SIG-M5 treated with dmso at 0.1 percent for 504 hours (cell line): Measurements from ENCODE around the gene IGF2.
"Not testable (repeated sequence)": the region's sequence is repeated elsewhere in the genome, so short reads cannot be mapped to it uniquely, and the experiment has no call there.

Experiments used
- DNase-seq: peaks from one replicate; lab custom pipeline; 2025; ENCODE audit not compliant: unreplicated experiment; lab: John Stamatoyannopoulos, UW

The IGF2 gene

DNA sequence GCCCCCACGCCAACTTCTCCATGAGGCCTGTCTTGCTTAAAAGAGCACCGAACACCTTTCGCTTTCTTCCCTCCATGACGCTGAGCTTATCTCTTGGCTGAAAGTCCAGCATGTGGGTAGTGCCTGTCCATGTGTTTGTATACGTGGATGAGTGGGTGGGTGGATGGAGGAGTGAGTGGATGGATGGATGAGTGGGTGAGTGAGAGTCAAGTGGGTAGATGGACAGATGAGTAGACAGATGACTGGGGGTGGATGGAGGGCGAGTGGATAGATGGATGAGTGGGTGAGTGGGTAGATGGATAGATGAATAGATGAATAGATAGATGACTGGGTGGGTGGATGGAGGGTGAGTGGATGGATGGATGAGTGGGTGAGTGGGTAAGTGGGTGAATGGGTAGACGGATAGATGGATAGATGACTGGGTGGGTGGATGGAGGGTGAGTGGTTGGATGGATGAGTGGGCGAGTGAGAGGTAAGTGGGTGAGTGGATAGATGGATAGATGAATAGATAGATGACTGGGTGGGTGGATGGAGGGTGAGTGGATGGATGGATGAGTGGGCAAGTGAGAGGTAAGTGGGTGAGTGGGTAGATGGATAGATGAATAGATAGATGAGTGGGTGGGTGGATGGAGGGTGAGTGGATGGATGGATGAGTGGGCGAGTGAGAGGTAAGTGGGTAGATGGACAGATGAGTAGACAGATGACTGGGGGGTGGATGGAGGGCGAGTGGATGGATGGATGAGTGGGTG lies 14.3 kb downstream of the IGF2 start:
- not testable (repeated sequence) for DNase-seq

DNA sequence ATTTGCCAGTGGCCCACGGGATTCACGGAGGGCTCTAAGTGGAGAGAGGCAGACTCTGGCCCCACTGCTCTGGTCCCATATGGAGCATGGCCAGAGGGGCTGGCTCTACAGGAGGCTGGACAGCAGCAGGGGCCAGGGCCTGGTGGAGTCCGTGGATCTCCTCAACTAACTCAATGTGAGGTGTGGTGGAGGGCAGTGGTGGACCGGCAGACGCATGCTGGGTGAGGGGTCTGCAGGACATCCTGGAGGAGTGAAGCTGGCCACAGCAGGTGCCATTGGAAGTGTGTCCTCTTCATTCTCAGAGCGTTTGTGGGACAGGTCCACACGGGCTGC lies 15.6 kb downstream of the IGF2 start:
- DNase-seq, result no peak

DNA sequence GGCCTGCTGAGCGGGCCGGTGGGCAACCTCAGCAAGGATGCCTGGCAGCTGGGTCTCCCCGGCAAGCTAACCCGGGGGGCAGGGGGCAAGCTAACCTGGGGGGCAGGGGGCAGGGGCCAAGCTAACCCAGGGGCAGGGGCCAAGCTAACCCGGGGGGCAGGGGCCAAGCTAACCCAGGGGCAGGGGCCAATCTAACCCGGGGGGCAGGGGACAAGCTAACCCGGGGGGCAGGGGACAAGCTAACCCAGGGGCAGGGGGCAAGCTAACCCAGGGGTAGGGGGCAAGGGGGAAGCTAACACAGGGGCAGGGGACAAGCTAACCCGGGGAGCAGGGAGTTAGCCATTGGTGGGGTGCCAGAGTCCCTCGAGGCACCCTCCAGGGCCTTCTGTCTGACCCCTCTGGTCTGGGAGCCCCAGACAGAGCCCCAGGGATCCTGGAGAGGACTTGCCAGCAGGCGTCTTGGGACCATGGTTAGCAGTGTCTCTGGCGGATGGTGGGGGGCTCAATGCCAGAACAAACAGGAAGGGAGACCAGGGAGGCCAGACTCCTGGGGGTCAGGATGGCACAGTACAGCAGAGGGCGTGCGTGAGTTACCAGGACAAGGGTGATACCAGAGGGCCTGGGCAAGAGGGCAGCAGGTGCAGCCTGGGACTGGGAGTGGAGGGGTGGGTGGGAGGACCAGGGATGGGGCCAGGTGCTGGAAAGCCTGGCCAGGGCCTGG lies 16.1 kb downstream of the IGF2 start:
- DNase-seq, result no peak

DNA sequence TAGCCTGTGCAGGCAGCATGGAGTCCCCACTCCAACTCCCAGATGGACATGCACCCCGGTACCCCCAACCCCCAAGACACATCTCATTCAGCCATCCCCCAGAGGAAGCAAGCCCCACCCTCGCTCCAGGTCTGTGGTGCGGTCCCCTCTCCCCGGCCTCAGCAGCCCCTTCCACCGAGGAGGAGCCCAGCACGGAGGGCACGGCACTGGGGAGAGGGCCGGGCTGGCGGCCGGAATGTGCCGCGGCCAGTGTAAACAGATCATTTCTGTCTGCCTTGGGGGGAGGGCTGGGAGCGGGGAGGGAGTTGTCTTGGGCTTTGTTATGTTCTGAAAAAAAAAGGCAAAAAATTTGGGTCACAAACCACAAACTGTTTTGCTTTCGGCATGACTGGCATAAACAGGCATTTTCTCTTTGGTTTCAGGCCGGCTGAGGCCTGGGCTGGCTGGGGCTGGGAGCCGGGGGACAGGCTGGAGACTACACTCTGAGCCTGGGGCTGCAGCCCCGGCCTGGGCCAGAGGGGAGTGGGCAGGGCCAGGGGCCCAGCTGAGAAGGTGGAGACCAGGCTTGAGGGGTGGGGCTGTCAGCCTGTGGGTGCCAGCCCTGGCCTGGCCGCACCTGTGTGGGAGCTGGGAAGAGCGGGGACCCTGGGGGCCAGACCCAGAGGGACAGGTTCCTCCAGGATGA lies 16.8 kb downstream of the IGF2 start:
- DNase-seq, result no peak

DNA sequence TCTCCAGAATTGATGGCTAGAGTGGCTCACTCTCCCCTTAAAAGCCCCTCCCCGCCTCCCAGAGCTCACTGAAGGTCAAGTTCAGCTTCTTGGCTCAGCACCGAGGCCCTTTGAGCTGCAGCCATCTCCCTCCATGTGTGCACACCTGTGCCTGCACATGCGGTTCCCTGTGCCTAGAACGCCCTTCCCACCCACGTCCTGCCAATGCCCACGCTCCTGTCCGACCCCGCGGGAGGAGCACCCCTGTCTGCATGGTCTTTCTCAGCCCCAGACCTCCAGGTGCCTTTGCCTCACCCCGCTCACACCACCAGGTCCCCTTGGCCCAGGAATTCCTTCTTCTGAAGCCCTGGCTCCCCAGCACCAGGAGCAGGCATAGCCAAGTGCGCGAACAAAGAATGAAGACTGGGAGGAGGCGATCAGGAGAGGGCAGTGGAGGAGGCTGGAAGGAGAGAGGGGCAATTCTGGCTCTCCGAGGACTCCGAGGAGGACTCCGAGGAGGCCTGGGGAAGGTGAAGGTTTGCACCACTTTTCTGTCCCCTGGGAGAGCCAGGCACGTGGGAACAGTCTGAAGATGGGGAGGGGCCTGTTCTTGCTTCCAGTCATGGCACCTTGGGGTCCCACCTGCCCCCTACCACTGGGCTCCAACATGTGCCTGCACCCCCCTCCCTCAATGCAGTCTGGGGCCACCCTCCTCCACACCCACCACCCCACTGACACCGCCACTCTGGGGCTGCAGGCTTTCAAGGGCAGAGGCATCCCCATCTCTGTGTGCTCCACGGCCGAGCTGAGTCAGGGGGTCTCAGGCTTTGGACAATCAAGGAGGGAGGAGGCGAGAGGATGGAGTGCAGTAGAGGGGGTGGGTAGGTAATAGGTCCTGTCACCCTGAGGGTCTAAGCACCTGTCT lies 17.7 kb downstream of the IGF2 start:
- no peak for DNase-seq

DNA sequence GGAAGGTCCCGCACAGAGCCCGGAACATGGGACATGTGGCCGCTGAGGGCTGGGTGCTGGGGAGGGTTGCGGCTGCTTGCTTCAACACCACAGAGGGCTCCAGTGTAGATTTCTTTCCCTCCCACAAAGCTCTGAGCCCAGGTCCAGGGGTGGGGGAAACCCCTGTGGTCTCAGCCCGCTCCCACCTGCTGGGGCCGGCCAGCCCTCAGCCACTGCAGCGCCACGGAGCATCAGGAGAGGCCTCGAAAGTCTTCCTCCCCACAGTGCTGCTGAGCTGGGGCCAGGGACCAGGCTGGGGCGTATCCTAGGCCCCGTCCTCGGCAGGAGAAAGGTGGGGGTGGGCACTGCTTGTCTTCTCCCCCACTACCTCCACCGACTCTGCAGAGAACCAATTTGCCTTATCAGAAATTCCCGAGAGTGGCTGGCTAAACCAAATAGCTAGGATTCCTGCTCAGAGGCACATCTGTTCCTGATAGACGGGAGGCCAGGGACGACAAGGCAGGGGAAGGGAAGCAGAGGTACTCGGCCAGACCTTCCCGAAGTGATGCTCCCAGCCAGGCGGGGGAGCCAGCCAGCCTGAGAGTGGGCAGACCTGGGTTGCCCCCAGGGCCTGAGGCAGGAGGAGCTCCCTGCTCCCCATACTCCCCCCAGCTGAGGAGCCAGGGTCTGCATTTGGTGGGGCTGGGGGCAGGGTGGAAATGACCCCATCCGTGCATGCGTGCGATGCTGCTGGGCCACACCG lies 18.7 kb downstream of the IGF2 start:
- no peak for DNase-seq

DNA sequence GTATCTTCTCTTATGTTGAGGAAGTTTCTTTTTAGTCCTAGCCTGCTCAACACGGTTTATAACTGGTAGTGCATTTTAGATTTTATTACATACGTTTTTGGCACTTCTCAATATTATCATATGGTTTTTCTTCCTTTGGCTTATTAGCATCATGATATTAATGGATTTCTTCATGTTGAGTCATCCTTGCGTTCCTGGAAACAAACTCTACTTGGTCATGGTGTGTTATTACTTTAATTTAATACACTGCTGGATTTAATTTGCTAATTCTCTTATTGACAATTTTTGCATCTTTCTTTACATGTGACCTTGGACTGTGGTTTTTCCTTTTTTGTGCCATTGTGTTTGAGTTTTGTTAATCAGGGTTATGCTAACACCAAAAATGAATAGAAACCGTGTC lies 20.5 kb downstream of the IGF2 start:
- no peak for DNase-seq

DNA sequence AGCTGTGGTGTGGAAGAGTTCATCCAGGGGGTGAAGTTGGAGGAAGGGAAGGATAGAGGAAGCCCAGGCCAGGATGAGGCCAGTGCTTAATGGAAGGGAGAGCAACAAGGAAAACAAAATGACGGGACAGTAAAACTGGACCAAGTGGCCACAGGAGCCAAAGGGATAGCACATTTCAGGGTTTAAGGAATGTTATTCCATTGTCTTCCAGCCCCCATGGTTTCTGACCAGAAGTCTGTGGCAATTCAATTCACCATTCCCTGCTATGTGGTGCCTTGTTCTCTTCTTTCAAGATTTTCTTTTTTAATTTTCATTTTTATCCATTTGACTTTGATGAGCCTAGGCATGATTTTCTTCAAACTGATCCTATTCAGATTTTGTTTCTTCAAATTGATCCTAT lies 22.5 kb downstream of the IGF2 start:
- no peak for DNase-seq

DNA sequence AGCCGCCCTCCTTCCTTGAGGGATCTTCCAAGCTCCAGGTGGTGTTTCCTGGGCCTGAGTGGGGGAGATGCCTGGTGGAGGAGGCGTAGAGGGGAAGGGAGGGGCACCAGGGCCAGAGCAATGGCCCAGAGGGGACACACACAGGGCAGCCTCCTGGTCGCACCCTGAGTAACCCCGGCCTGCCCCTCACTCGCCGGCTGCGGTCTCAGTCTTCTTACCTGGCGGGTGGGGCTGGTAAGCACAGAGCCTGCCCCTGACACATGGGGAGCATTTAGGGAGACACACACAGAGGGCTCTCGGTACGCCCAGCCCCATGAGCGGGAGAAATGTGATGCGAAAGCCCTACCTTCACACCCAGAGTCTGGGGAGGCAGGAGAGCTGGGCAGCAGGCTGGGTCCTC lies 23.9 kb downstream of the IGF2 start:
- DNase-seq, result no peak

DNA sequence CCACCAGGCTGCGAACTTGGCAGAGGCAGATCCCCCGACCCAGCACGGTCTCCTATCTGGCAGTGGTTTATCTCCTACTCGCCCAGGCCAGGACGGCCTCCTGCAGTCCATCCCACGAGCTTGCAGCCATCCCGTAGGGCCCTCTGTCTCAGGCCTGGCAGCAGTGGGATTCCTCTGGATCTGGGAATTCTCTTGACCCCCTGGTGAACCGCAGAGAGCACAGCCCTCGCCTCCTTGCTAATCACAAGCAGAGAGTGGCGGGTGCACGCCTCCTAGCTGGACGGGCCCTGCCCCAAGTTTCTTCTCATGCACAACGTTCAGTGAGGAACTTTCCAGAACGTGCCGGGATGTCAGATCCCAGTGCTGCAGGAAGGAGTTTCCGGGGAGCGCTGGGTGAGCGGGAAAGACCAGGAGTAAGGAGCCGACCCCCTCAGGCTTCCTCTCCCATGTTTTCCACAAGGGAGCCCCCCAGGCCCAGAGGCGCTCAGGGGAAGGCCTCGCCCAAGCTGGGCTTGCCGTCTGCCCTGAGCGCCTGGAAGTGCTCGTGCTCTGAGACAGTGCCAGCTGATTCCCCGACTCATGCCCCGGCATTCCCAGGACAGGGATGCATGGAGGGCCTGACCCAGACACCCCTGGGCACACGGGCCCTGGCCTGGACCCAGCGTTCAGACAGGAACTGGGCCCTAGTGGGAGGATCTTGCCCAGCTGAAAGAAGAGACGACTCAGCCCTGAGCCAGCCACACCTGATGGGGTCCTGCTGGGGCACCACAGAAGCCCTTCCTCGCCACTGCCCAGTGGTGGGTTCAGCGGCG lies 24.6 kb downstream of the IGF2 start:
- no peak for DNase-seq

DNA sequence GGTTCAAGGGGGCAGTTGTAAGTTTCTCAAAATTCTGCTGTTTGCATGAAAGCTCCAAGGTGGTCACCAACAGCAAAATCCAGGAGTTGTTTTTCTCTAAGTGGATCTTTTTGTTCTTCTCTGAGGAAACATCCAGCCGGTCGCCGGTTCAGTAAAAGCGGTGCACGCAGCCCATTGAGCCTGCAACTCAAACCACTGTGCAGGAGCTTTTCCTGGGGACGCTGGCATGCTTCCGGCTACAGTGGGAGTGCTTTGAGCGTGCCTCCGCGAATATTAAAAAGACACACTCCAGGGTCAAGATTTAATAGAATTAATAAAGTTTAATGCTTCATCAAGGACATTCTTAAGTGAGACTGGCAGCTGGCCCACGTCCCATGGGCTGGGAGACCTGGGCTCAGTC lies 25.4 kb downstream of the IGF2 start:
- no peak for DNase-seq

DNA sequence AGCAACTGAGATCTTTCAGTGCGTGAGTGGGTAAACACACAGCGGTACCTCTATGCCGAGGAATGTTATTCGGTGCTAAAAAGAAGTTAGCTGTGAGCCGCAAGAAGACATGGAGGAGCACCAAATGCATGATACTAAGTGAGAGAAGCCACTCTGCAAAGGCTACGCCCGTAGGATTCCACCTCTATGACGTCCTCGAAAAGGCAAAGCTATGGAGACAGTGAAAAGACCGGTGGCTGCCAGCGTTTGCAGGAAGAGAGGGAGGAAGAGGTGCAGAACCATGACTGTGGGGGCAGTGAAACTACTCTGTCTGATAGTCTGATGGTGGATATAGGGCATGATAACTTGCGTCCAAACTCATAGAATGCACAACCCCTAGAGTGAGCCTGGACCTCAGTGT lies 28.7 kb downstream of the IGF2 start:
- no peak for DNase-seq

DNA sequence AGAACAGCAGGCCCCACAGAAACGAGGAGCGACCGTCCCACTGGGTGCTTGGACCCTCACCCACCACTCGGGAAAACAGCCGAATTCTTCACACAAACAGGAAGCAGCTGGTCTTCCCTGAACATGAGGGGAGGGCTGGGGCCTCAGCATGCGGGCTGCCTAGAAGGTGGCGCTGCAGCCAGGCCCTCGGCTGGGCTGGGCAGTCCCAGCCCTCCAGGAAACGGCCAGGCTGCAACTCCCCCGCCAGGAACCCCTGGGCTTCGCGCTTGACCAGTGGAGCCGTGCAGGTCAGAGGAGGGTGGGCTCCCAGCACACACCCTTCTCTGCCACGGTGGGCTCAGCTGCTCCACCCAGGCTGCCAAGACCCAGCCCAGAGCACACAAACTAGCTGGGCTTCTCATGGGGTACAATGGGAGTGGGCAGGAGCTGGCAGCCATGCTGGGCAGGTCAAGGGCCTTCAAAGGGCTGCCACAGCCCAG lies 29.6 kb downstream of the IGF2 start:
- no peak for DNase-seq

DNA sequence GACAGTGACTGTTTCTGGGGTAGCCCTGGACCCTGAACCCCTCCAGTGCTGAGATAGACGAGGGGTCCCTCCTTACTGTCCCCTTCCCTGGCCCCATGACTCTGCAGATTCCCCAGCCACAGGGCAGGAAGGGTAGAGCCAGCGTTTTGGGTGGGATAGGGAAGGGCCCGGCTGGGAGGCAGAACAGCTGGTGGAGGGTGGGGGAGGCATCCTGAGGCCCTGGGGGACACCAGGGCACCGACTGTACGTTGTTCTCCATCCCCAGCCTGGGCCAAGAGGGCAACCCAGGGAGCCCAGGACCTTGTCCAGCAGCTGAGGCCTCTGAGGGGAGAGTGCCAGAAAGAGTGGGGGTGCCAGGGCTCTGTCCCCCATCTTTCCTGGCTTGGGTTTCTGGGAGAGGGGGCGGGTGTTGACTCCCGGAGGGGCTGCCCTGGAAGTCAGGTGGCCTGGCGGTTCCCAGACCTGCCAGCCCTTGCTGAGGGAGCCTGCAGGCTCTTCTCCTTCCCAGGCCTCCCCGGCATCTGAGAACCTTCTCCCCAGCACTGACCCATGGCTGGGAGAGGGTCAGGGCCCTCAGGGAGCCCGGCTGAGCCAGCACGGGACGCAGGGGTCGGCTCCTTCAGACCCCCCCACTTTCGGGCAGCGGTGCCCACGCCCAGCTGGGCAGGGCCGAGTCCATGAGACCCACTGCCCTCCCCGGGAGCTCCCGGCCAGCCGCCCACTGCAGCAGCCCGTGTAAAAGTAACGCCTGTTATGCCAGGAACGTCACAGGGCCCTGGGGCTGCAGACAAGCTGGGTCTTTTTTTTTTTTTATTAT lies 30.3 kb downstream of the IGF2 start:
- no peak for DNase-seq

DNA sequence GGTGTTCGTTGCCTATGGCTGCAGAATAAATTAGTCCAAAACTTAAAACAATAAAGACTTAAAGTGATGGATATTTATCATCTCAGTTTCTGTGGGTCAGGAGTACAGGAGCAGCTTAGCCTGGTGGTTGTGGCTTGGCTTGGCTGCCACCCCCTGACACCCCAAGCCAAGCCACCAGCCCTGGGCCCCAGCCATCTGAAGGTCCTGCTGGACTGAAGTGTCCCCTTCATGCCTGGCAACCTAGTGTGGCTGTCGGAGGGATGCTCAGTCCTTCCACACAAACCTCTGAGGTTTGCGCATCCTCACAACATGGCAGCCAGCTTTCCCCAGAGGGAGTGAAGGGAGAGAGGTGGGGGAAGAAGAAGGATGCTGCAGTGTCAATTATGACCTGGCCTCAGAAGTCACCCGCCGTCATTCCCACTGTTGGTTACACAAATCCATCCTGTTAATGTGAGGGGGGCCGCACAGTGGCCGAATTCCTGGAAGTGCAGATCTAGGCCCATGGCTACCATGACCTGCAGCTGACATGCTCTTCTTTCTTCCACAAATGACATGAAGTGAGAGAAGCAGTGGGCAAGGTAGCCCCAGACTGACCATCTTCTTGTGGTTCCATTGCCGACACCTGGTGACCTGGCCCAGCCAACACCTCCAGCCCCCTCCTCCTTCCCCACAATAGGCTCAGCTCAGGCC lies 31.1 kb downstream of the IGF2 start:
- no peak for DNase-seq

DNA sequence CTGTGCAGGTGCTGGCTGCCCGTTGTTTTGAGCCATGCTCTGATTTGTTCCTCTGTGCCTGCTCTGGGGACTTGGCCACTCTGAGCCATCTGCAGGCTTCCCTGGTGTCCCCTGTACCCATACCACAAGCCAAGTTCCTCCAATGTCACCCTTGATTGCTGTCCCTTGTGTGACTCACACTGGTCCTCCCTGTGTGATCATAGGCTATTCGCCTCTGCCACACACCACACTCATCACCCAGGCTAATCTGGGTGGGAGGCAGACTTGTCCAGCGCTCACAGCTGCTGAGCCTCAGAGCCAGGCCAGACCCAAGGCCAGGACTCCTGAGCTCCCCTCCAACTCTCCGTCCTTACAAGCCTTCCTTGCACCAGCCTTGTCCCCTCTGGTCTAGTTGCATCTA lies 31.7 kb downstream of the IGF2 start:
- DNase-seq, result no peak

DNA sequence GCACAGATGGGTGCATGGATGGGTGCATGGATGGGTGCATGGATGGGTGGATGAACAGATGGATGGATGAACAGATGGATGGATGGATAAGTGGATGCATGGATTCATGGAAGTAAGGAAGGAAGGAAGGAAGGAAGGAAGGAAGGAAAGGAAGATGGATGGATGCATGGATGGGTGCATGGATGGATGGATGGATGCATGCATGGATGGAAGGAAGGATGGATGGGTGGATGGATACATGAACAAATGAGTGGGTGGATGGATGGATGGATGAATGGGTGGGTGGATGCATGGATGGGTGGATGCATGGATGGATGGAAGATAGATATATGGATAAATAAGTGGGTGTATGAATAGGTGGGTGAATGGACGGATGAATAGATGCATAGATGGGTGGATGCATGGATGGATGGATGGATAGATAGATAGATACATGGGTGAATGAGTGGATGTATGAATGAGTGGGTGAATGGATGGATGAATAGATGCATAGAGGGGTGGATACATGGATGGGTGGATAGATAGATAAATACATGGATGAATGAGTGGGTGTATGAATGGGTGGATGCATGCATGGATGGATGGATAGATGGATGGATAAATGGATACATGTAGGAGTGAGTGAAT lies 32.5 kb downstream of the IGF2 start:
- DNase-seq, result no peak

DNA sequence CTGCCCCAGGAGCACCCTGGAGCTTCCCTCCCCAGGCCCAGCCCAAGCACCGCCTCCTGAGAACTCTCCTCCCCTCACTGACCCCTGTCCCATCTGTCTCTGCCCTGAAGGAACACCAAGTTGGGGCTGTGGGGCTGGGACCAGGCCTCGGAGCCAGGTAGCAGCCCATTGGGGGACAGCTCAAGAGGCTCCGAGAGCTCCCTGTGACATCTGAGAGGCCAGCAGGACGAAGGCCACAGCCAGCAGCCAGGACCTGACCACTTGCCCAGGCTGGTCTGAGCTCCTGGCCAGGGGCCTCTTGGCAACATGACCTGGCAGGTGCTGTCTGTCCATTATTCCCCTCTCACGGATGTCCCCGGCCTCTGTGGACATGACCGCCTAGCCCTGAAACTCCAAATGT lies 33.7 kb downstream of the IGF2 start:
- no peak for DNase-seq
